ENCODE measurements around the gene ZNF697. TPM values are rescaled to one million over a fixed set of nuclear protein-coding genes. Genes with fewer than 3 reads are reported as not detected.

Gene ZNF697
- total RNA-seq, 1 donor from 2014 or later, result 8.0 TPM

- H3K27ac Mint-ChIP-seq (ENCODE audit: unreplicated experiment), result peak overlapping the region; percentile 78
- no peak overlapping the region for H3K4me3 Mint-ChIP-seq (ENCODE audit: unreplicated experiment)
- DNase-seq (ENCODE audit: extremely low spot score, unreplicated experiment), result no peak
- TF ChIP-seq CTCF (IDR thresholded peaks at IDR 0.05), result no peak
- H3K27me3 Mint-ChIP-seq (ENCODE audit: unreplicated experiment), result peaks cover 20% of the 10 kb centered on the region
- no peaks in the 10 kb centered on the region for H3K9me3 Mint-ChIP-seq (ENCODE audit: unreplicated experiment)
- H3K36me3 Mint-ChIP-seq (ENCODE audit: unreplicated experiment), result no peaks in the 10 kb centered on the region
- peaks cover 27% of the 10 kb centered on the region for H3K4me1 Mint-ChIP-seq (ENCODE audit: unreplicated experiment)
These were observed 7.1 kb upstream of the ZNF697 start for GRCh38 chr1:119655154-119655553.

GRCh38 chr1:119653839-119654170 is 5.7 kb upstream of the ZNF697 start:
- peaks cover 22% of the 10 kb centered on the region for H3K4me1 Mint-ChIP-seq (ENCODE audit: unreplicated experiment)
- H3K4me3 Mint-ChIP-seq (ENCODE audit: unreplicated experiment), result no peak overlapping the region
- H3K27ac Mint-ChIP-seq (ENCODE audit: unreplicated experiment), result peak overlapping the region; percentile 31

GRCh38 chr1:119653135-119653838 is 5.2 kb upstream of the ZNF697 start:
- Mint-ChIP-seq H3K27me3 (ENCODE audit: unreplicated experiment) (peaks cover 17% of the 10 kb centered on the region), H3K36me3 (ENCODE audit: unreplicated experiment) (no peaks in the 10 kb centered on the region), H3K4me3 (ENCODE audit: unreplicated experiment) (no peak overlapping the region), H3K9me3 (ENCODE audit: unreplicated experiment) (no peaks in the 10 kb centered on the region), H3K4me1 (ENCODE audit: unreplicated experiment) (peaks cover 24% of the 10 kb centered on the region), H3K27ac (ENCODE audit: unreplicated experiment) (no peak overlapping the region)
- DNase-seq (ENCODE audit: extremely low spot score, unreplicated experiment), result no peak
- TF ChIP-seq CTCF (IDR thresholded peaks at IDR 0.05), result no peak

More at GRCh38 chr1:119653839-119654170, 5.7 kb upstream of the ZNF697 start:
- no peaks in the 10 kb centered on the region for H3K9me3 Mint-ChIP-seq (ENCODE audit: unreplicated experiment)
- H3K36me3 Mint-ChIP-seq (ENCODE audit: unreplicated experiment), result no peaks in the 10 kb centered on the region
- peaks cover 17% of the 10 kb centered on the region for H3K27me3 Mint-ChIP-seq (ENCODE audit: unreplicated experiment)
- no peak for DNase-seq (ENCODE audit: extremely low spot score, unreplicated experiment)
- TF ChIP-seq CTCF (IDR thresholded peaks at IDR 0.05), result no peak

GRCh38 chr1:119652587-119652986 is 4.5 kb upstream of the ZNF697 start:
- Mint-ChIP-seq H3K27me3 (ENCODE audit: unreplicated experiment) (peaks cover 17% of the 10 kb centered on the region), H3K4me3 (ENCODE audit: unreplicated experiment) (no peak overlapping the region), H3K27ac (ENCODE audit: unreplicated experiment) (no peak overlapping the region), H3K9me3 (ENCODE audit: unreplicated experiment) (no peaks in the 10 kb centered on the region), H3K36me3 (ENCODE audit: unreplicated experiment) (no peaks in the 10 kb centered on the region), H3K4me1 (ENCODE audit: unreplicated experiment) (peaks cover 25% of the 10 kb centered on the region)
- no peak for DNase-seq (ENCODE audit: extremely low spot score, unreplicated experiment)
- no peak for TF ChIP-seq CTCF (IDR thresholded peaks at IDR 0.05)

GRCh38 chr1:119651641-119652040 is 3.6 kb upstream of the ZNF697 start:
- H3K27me3 Mint-ChIP-seq (ENCODE audit: unreplicated experiment), result peaks cover 17% of the 10 kb centered on the region
- H3K27ac Mint-ChIP-seq (ENCODE audit: unreplicated experiment), result no peak overlapping the region
- TF ChIP-seq CTCF (IDR thresholded peaks at IDR 0.05), result no peak
- no peaks in the 10 kb centered on the region for H3K36me3 Mint-ChIP-seq (ENCODE audit: unreplicated experiment)
- H3K4me1 Mint-ChIP-seq (ENCODE audit: unreplicated experiment), result peaks cover 32% of the 10 kb centered on the region
- H3K9me3 Mint-ChIP-seq (ENCODE audit: unreplicated experiment), result no peaks in the 10 kb centered on the region
- H3K4me3 Mint-ChIP-seq (ENCODE audit: unreplicated experiment), result no peak overlapping the region
- no peak for DNase-seq (ENCODE audit: extremely low spot score, unreplicated experiment)
